ENCODE measurements around the gene EVA1A.

The EVA1A gene

DNA sequence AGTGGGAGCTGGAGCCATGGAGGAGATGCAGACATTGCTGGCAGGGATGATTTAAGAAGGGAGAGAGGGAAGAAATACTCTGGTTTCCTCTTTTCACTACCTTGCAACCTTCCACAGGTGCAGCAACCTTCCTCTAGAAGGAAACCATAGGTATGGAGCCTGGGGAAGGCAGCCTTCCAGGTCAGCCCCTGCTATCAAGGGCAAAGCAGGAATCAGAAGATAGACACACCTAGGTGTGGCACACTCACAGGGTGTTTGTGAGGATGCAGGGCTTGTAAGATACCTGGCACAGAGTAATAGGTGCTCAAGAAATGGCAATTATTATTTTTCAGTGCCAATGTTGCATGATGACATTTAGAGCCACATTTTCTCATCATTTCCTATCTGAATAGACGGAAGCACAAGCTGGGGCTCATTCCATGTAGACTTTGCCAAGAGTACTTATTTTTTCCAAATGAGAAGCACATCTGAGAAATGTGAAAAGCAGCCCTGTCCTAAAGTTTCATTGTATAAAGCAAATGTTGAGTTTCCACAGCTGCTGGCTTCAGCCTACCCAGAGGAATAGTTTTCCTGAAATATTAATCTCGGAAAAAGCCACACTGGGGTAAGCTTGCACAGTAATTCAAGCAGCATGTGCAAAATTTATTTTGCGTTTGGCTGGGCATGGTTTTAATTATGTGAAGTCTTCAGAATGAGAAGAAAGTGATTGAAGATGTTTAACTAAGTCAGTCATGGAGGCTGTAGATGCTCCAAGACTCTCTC is 20.6 kb downstream of the EVA1A start:
- DNase-seq, result peak; percentile 75

DNA sequence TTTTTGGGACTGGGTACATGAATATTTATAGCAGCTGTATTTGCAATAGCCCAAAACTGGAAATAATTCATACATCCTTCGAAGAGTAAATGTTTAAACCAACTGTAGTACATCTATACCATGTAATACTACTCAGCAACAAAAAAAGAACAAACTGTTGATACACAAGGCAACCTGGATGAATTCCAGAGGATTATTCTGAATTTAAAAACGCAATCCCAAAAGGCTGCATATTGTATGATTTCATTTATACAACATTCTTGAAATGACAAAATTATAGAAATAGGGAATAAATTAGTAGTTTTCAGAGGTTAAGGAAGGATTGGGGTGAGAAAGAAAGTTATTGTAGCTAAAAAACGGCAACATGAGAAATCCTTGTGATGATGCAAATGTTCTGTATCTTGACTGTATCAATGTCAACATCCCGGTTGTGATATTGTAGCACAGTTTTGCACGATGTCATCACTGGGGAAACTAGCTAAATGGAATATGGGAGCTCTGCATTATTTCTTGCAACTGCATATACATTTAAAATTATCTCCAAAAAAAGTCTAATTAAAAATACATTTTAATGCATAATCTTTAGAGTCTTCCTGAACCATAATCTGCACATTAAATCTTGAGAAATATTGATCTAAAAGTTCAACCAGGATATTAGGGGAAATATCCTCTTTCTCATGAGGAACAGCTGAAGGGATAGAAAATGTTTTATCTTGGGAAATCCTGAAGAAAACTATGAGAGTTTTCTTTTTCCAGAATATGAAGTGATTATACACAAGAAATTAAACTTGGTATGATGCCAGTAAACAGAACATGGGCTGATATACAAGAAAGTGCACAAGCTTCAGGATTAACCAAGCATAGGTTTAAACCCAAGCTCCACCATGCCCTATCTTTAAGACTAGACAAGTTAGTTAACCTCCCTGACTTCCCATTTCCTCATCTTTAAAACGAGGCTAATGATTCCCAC is 21.9 kb downstream of the EVA1A start:
- DNase-seq, result no peak

DNA sequence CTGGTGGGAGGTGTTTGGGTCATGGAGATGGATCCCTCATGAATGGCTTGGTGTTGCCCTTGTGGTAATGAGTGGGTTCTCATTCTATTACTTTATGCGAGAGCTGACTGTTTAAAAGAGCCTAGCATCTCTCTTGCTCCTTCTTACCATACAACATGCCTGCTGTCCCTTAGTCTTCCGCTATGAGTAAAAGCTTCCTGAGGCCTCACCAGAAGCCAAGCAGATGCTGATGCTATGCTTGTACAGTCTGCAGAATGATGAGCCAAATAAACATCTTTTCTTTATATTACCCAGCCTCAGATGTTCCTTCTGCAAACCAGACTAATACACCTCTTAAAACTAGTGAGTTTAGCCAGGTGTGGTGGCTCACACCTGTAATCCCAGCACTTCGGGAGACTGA is 23.1 kb downstream of the EVA1A start:
- DNase-seq, result no peak

DNA sequence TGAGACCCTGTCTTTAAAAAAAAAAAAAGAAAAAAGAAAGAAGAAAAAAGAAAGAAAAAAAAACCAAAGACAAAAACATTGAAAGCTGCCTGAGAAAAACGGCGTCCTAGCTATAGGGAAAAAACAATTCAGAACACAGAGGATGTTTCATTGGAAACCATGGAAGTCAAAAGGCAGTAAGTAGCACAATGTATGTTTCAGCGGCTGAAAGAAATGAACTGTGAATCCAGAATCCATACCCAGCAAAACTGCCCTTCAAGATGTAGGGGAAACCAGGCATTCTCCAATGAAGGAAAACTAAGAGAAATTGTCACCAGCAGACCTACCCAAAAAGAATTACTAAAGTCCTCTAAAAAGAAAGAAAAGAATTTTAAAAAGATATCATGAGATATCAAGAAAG is 27.6 kb downstream of the EVA1A start:
- no peak for DNase-seq

DNA sequence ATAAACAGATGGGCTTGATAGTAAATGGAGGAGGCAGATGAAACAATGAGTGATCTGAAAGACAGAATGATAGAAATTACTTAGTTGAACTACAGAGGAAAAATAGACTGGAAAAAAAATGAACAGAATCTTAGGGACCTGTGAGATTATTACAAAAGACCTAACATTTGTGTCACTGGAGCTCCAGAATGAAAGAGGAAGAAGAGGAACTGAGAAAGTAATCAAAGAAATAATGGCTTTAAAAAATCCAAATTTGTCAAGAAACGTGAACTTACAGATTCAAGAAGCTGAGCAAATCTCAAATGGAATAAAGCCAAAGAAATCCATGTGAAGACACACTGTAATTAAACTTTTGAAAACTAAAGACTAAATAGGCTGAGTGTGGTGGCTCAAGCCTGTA is 28.3 kb downstream of the EVA1A start:
- DNase-seq, result no peak

DNA sequence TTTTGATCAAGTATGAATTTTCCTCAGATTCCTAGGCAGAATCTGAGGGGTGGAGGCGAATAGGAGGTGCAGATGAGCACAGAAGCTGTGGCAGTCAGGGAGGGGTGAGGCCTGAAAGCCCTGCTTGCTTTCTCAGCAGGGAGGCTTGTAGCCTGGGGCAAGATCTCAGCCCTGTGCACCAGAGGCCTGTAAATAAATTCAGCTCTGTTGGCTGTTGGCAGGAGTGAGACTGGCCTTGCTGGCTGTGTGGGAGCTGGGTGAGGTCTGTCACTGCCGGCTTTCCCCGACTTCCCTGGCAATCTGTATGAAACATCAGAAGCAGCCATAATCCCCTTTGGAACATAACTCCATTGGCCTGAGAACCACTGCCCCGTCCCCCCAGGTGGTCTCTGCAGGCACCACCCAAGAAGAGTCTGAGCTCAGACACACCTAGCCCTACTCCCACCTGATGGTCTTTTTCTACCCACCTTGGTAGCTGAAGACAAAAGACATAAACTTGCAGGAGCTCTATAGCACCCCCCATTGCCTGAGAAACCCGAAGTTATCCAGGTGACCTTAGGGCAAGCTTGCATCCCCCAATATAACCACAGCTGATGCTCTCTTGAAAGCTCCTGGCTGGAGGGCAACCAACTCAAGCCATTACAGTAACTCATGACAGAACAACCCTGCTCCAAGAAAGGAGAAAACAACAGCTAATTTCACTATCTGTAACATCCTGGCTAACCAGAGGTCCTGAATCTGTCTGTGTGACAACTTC is 32.3 kb downstream of the EVA1A start:
- no peak for DNase-seq

DNA sequence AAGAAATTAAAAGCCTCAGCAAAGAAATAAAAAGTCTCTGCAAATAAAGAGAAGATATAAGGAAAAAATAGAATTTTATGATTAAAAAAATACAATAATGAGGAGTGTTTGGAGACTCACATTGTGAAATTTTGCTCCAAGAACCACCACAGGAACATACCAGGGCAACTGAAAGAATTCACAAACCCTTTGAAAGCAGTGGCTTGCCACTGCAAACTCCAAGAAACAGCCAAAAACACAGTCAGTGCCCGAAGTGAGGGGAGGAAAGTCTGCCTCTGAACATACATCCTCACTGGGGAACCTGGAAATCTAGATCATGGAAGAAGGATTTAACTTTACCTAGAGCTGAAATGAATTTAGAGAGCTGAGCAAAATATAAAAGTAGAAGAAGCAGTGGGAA is 33.1 kb downstream of the EVA1A start:
- DNase-seq, result no peak

DNA sequence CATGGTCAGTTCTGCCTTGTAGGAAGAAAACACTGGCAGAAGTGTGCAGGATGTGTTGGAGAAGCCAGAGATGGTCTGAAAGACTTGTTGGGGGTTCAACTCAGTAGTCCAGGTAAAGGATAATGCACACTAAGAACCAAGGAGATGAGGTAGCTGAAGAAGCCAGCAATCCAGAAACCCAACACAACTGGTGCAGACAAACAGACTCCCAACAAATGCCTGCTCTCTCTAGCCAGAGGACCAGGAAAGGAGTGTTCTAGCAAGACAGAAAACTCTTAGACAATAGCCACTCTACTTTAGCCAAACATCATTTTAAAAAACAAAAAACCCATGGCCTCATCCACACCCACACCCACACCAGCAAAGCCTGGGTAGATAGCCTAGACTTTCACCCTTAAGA is 33.9 kb downstream of the EVA1A start:
- DNase-seq, result no peak

DNA sequence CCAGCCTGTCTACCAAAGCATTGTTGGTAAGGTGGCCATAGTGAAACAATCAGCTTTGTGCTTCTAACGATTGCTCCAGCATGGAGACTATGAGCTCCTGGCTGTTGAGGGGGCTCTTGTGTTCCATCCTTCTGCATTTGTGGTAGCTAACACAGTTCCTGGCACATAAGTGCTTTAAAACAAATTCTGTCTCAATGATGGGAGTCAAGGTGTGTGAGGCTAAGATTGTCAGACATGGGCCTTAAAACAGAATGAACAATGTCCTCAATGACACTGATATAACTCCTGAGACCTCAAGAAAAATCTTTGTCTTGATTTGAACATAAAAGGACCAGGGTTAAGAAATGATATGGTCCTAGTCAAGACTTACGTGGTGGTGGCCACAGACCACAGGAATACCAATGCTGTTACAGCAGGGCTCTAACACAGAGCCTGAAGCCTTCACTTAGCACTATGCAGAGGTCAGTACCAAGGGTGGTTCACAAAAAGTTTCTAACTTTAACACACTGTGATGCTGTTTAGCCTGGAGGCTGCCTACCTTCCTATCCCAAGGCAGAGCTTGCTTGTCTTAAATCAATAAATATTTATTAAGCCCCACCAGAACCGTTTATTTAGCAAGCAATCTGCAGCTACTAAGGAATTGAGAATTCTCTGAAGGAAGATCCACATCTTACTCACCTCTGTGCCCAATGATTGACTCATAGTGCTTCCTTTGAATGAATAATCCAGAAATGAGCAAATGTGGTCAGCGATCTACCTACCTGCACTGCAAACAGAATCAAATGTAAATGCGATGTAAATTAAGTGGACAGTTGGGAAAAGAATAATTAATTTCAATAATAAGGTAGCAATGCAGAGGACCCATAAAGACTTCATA is 35.1 kb downstream of the EVA1A start:
- no peak for DNase-seq

DNA sequence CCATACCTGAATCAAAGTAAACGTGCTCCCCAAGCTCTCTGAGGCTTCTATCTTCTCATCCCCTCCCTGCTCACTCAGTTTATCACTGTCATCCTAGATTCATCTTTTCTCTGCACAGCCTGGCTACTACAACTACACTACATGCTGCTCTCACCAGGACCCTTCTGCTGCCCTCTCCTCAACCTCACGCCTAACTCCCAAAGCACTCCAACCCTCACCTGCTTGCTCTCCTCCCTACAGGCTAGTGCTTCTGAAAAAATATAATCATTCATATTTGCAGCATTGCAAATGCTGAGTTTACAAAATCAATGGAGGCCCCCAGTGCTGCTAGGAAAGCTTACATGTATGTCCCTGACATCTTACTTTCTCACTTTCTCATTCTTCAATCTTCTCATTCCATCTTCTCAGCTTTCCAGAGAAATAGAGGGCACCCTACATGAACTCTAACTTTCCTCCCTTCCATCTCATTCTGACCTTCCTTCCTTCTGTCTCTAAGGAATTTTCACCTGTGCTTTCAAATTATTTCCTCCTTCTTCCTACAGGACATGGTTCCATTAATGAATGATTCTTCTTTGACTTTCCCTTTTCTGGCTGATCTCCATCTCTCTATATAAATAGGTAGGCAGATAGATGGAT is 36.3 kb downstream of the EVA1A start:
- no peak for DNase-seq

DNA sequence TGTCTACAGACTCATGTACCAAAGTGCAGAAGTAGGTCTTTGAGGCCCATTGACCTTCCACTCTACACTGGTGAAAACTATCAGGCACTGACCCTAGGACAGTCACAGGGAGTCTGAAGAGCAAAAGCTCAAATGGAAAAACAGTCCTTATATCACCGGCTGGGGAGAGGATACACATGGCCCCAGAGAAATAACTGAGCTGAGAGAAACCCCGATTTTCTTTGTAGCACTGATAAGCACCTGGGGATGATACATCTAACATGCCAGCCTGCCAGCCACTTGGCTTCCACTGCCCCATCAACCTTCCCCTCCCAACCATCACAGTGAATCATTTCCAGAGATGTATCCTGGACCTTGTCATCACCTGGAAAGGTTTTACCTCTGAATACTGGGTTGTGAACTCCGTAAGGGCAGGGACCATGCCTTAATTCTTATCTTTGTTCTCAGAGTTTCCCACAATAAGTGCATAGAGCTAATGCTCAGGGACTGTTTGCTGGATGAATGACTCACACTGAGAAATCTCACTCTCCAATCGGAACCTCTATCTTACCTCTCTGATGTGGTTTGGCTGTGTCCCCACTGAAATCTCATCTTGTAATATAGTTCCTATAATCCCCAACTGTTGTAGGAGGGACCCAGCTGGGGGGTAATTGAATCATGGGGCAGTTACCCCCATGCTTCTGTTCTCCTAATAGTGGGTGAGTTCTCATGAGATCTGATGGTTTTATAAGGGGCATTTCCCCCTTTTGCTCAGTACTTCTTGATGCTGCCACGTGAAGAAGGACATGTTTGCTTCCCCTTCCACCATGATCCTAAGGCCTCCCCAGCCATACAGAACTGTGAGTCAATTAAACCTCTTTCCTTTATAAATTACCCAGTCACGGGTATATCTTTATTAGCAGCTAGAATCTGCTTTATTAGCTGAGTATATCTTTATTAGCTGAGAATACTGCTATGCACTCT is 37.1 kb downstream of the EVA1A start:
- no peak for DNase-seq

DNA sequence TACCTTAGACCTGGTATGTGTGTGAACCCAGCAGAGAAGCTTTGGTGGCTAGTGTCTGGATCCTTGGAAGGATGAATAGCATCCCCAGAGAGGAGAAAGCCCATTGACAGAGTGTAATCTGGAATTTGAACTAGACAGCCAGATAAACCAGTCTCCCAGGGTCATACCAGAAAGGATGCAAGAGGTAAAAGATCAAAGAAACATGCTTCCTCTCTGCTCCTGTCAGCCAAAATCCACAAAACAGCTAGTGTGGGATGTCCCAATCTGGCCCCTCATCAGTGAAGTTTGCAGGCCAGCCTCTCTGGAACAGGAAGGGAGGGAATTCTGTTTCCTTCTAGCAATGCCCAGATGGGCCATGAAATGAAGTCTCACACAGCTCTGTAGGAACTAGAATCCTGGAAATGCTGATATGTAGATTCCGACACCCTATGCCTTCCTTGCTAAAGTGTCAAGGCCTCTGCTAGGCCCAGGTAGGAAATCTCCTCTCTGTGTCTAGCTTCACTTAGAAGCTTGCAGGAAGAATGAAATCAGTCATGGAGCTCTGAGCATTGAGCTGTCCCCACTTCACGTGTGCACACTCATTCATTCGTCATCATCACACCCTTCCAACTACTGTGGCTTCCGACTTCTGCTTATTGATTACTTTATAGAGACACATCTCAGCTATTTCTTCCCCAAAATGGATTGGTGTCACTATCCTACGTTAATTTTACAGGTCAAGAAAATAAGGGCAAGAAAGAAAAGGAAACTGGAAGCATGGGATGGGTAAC is 38.0 kb downstream of the EVA1A start:
- DNase-seq, result no peak

DNA sequence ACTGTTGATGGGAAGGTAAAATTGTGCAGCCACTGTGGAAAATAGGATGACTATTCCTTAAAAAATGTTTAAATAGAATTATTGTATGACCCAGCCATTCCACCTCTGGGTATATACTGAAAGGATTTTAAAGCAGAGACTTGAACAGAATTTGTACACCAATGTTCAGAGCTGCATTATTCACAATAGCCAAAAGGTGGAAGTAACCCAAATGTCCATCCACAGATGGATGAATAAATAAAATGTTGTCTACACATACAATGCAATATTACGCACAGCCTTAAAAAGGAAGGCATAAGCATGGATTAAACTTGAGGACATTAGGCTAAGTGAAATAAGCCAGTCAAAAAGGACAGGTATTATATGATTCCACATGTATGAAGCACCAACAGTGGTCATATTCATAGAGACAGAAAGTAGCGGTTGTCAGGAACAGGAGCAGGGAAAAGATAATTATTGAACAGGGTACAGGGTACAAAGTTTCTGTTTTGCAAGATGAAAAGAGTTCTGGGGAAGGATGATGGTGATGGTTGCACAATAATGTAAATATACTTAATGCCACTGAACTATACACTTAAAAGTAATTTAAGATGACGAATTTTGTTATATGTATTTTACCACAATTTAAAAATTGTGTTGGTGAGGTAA is 39.4 kb downstream of the EVA1A start:
- DNase-seq, result no peak

DNA sequence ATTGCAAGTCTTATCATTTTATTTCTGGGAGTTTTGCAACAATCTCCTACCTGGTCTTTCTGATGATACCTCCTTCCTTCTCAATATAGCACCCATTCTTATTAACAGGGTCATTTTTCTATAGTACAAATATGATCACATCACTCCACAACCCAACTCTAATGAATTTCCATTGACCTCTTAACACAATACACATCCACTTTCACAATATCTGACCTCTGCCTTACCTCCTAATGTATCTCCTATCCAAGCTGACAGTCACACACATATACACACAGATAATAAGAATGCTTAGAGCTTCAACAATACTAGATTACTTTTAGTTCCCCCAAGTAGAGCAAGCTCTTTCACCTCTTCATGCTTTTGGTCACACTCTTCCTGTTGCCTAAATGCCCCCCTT is 40.9 kb downstream of the EVA1A start:
- DNase-seq, result no peak

DNA sequence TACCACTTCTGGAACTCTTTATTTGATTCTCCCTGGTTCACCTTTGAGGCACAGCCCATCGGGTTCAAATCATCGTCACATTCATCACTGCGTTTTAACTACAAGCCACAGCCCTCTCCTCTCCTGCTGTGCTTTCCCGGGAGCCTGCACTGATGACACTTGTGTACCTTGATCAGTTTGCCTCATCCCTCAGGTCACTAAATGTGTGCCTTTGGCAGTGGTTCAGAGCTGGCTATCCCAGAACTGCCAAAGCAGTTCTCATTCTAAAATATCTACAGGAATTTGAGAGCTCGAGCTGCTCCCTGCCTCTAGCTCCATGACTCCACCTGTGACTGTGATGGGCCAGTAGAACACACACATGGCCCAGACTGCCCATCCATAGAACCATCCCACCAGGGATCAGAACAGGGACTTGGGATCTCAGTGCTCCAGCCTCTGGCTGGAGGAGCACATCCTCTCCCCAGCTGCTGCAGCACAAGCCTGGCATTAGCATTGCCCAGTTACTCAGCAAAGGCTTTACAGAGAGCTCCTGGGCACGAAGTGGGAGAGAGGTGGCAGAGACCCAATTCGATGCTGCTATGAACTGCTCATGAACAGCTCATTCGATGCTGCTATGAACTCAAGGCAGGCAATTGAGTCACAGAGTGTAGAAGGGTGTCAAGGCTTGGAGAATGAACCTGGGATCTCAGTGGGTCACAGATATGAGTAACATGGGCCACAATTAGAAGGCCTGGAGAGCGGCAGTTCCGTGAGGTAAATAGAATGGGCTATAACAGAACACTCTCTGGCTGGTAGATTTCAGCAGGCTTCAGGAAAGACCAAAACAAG is 41.9 kb downstream of the EVA1A start:
- DNase-seq, result no peak

DNA sequence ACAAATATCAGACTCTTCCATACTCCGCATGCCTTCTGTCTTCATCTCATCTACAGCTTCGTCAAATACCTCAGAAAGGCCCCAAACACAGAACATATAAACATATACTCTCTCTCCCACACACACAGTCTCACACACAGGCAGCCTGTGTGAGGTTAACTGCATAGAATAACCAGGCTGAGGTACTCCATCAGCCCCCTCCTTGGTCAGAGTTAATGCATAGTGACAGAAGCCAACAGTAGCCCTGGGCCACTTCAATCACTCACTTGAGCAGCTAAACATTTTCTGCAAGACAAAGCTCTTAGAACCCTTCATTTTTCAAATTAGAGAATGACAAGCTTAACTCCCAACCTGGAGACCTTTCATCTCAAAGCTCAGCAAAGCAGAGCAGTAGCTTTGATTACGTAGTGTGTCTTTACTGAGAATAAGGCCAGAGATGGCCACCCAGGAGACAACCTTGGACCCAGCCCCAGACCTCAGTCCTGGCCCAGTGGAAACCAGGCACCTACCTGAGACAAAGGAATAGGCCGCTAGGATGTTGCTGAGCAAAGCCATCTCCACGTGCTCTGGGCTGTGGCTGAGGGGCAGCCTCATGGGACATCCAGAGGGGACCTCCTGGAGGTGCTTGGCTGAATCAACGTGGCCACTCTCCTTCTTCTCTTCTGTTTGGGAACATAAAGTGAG is 43.0 kb downstream of the EVA1A start:
- no peak for DNase-seq

Measured in right hindlimb (tissue), 1 donor.